RWPE1 (cell line): ENCODE results near the gene C1RL.

ENCODE experiments used
- CTCF ChIA-PET: fragments of 350-600 bp; sonication (Branson Sonifier 250); formaldehyde crosslinking; extraction: SDS; loops from one replicate; lab custom pipeline; 2021; lab: Yijun Ruan, JAX
- POLR2A ChIA-PET: fragments of 400-600 bp; formaldehyde crosslinking; extraction: SDS; loops from one replicate; lab custom pipeline; 2020; ENCODE audit warnings: antibody characterized with exemption; ENCODE audit not compliant: low non-redundant PET; lab: Yijun Ruan, JAX
- DNase-seq: peaks from one replicate; pipeline ENCODE4 v3.0.0; 2012; ENCODE audit warnings: low spot score
- H3K27ac ChIP-seq: fragments of 450-650 bp; 2 replicates; pipeline ENCODE4 v1.5.1; 2017
- TF ChIP-seq, protein P1 (sequence below): fragments of 450-650 bp; conservative IDR thresholded peaks from 2 replicates; pipeline ENCODE4 v1.5.1; 2017; ENCODE audit warnings: low read depth, mild to moderate bottlenecking

The C1RL gene

DNA sequence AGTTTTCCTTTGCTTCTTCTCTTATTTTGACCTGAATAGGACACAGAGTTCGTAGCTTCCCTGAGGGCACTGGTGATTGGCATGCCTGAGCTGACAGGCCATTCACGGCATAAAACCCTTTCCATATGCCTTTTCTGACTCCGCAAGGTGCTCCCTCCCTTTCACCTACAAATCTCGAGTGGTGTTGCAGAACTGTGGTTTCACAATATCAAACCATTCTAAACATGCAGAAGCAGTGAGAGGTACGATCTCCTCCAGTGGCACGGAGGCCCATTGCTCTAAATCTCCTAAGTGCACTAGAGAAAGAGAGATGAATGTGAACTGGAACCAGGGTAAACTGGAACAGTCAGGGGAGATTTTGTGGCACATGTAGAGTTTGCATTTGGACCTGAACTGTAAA is 45.0 kb upstream of the C1RL start:
- CTCF ChIA-PET = interaction anchor here (0.6 to 1.9 kb wide), 3 partner anchors 8 to 15 kb away, joined by 4 to 9 read pairs (median 7); no protein-coding TSS in a partner anchor
- POLR2A ChIA-PET = no interaction called here
- TF ChIP-seq, protein P1, sequence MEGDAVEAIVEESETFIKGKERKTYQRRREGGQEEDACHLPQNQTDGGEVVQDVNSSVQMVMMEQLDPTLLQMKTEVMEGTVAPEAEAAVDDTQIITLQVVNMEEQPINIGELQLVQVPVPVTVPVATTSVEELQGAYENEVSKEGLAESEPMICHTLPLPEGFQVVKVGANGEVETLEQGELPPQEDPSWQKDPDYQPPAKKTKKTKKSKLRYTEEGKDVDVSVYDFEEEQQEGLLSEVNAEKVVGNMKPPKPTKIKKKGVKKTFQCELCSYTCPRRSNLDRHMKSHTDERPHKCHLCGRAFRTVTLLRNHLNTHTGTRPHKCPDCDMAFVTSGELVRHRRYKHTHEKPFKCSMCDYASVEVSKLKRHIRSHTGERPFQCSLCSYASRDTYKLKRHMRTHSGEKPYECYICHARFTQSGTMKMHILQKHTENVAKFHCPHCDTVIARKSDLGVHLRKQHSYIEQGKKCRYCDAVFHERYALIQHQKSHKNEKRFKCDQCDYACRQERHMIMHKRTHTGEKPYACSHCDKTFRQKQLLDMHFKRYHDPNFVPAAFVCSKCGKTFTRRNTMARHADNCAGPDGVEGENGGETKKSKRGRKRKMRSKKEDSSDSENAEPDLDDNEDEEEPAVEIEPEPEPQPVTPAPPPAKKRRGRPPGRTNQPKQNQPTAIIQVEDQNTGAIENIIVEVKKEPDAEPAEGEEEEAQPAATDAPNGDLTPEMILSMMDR = no peak
- peak; percentile 7 for DNase-seq
- H3K27ac ChIP-seq = no peak overlapping the region

DNA sequence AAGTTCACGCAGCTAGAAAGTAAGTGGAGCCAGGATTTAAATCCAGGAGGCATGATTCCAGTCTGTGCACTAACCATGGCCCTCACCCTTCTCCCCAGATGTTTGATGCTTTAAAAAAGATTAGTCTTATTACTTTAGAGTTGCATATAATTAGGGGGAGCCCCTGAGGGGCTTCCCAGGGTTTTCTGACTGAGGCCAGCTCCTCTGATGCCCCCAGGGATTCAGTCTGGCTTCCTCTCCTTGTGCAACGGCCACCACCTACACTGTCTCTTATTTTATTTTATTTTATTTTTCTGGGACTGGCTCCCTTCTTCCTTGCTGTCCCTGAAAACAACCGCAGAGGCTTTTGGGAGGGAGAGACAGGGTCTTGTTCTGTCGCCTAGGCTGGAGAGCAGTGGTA is 43.8 kb upstream of the C1RL start:
- H3K27ac ChIP-seq = no peak overlapping the region
- TF ChIP-seq, protein P1 = no peak
- DNase-seq = no peak
- CTCF ChIA-PET = interaction anchor here (0.6 to 1.6 kb wide), 3 partner anchors 8 to 11 kb away, joined by 3 to 7 read pairs (median 3); no protein-coding TSS in a partner anchor
- POLR2A ChIA-PET = no interaction called here

- CTCF ChIA-PET = no interaction called here
- DNase-seq = no peak
- TF ChIP-seq, protein P1 = no peak
- H3K27ac ChIP-seq = no peak overlapping the region
- POLR2A ChIA-PET = no interaction called here
Measured at GRCh38 chr12:7151532-7151931, 42.5 kb upstream of the C1RL start.

GRCh38 chr12:7150841-7151240 is 41.8 kb upstream of the C1RL start:
- POLR2A ChIA-PET = no interaction called here
- TF ChIP-seq, protein P1 = no peak
- no peak overlapping the region for H3K27ac ChIP-seq
- CTCF ChIA-PET = no interaction called here
- DNase-seq = no peak

GRCh38 chr12:7150356-7150755 is 41.3 kb upstream of the C1RL start:
- TF ChIP-seq, protein P1 = no peak
- ChIA-PET CTCF (interaction anchor here (0.6 kb wide), 1 partner anchor 10 kb away, joined by 3 read pairs; no protein-coding TSS in a partner anchor), POLR2A (no interaction called here)

GRCh38 chr12:7146906-7147305 is 37.9 kb upstream of the C1RL start:
- no peak overlapping the region for H3K27ac ChIP-seq
- ChIA-PET CTCF (interaction anchor here (0.6 kb wide), 3 partner anchors 39 to 494 kb away, joined by 3 to 7 read pairs (median 5); no protein-coding TSS in a partner anchor), POLR2A (no interaction called here)
- no peak for DNase-seq
- TF ChIP-seq, protein P1 = no peak

More at GRCh38 chr12:7150356-7150755, 41.3 kb upstream of the C1RL start:
- H3K27ac ChIP-seq = no peak overlapping the region
- no peak for DNase-seq
